ENCODE measurements around the gene GAPVD1.

- TF ChIP-seq EZH2 (IDR thresholded peaks at IDR 0.05) (no peak), POLR2AphosphoS5 (IDR thresholded peaks at IDR 0.05; ENCODE audit: borderline replicate concordance, low read depth, low read length) (no peak)
These were observed 21.0 kb upstream of the GAPVD1 start for GRCh38 chr9:125240649-125240999.

Data from SK-N-MC (cell line).